PFSK-1 (cell line): ENCODE data around the gene SDHAF2.

Experiments used
- FOXP2 ChIP-seq: optimal IDR thresholded peaks from 2 replicates; pipeline ENCODE3; 2011; ENCODE audit warnings: borderline replicate concordance, control low read depth, inconsistent platforms; ENCODE audit not compliant: insufficient read depth; ENCODE audit errors: extremely low read length, extremely low read depth
- POLR2AphosphoS5 ChIP-seq: IDR thresholded peaks from 2 replicates; pipeline ENCODE4 v1.6.1; 2012; ENCODE audit warnings: low read depth, mild to moderate bottlenecking, control low read depth, low read length, moderate library complexity
- REST ChIP-seq, 2 experiments: IDR thresholded peaks; 2 replicates each; pipeline versions ENCODE4 v1.6.1 to v1.8.0; 2011 to 2012; ENCODE audit warnings: low read depth in 2 of 2, low read length in 2 of 2, control low read depth in 1 of 2, inconsistent platforms in 1 of 2, mild to moderate bottlenecking in 1 of 2, moderate library complexity in 1 of 2; ENCODE audit not compliant: insufficient read depth in 1 of 2
- TAF1 ChIP-seq: IDR thresholded peaks from 2 replicates; pipeline ENCODE4 v1.6.1; 2012; ENCODE audit warnings: low read length, control low read depth, borderline replicate concordance; ENCODE audit not compliant: insufficient read depth

GRCh38 chr11:61439615-61440014, 9.7 kb downstream of the SDHAF2 start:
- TF ChIP-seq REST (IDR thresholded peaks at IDR 0.05; ENCODE audit: insufficient read depth in 1 of 2, low read depth in 2 of 2, low read length in 2 of 2), result no peak
- TF ChIP-seq FOXP2, result no peak
- TF ChIP-seq TAF1, result no peak
- no peak for TF ChIP-seq POLR2AphosphoS5
